GM18907 (cell line): ENCODE measurements around the gene MAD1L1.

Experiments
- ATAC-seq: cut with Tn5 transposase; IDR thresholded peaks from one replicate; pipeline ENCODE4 v1.9.1; 2021; ENCODE audit warnings: mild to moderate bottlenecking, moderate library complexity; ENCODE audit not compliant: unreplicated experiment

The MAD1L1 gene

GRCh38 chr7:2093843-2094220, 138.9 kb downstream of the MAD1L1 start:
- no peak for ATAC-seq

GRCh38 chr7:2093215-2093842, 139.4 kb downstream of the MAD1L1 start:
- no peak for ATAC-seq

GRCh38 chr7:2092279-2092678, 140.5 kb downstream of the MAD1L1 start:
- ATAC-seq = no peak

- ATAC-seq = no peak
Measured at GRCh38 chr7:2090526-2091520, 141.9 kb downstream of the MAD1L1 start.

GRCh38 chr7:2088801-2089200, 143.9 kb downstream of the MAD1L1 start:
- no peak for ATAC-seq

- ATAC-seq = no peak
Measured at GRCh38 chr7:2087744-2088143, 145.0 kb downstream of the MAD1L1 start.

- no peak for ATAC-seq
Measured at GRCh38 chr7:2086229-2086628, 146.5 kb downstream of the MAD1L1 start.

GRCh38 chr7:2085804-2086203, 146.9 kb downstream of the MAD1L1 start:
- no peak for ATAC-seq

- ATAC-seq = no peak
Measured at GRCh38 chr7:2084781-2085505, 147.8 kb downstream of the MAD1L1 start.

- ATAC-seq = no peak
Measured at GRCh38 chr7:2084331-2084730, 148.4 kb downstream of the MAD1L1 start.

GRCh38 chr7:2083362-2083761, 149.4 kb downstream of the MAD1L1 start:
- ATAC-seq = no peak

GRCh38 chr7:2082139-2082998, 150.4 kb downstream of the MAD1L1 start:
- no peak for ATAC-seq

GRCh38 chr7:2081526-2082135, 151.1 kb downstream of the MAD1L1 start:
- ATAC-seq = no peak

- no peak for ATAC-seq
Measured at GRCh38 chr7:2080477-2080876, 152.3 kb downstream of the MAD1L1 start.

GRCh38 chr7:2080060-2080387, 152.7 kb downstream of the MAD1L1 start:
- no peak for ATAC-seq

- ATAC-seq = no peak
Measured at GRCh38 chr7:2079332-2080059, 153.2 kb downstream of the MAD1L1 start.

GRCh38 chr7:2078899-2079298, 153.8 kb downstream of the MAD1L1 start:
- no peak for ATAC-seq

GRCh38 chr7:2076649-2077064, 156.1 kb downstream of the MAD1L1 start:
- no peak for ATAC-seq

- no peak for ATAC-seq
Measured at GRCh38 chr7:2075811-2076210, 156.9 kb downstream of the MAD1L1 start.

GRCh38 chr7:2074691-2075090, 158.1 kb downstream of the MAD1L1 start:
- ATAC-seq = no peak
